ENCODE measurements around the gene DRGX. TPM values are rescaled to one million over a fixed set of nuclear protein-coding genes. Genes with fewer than 3 reads are reported as not detected.

Gene DRGX
- total and polyA plus RNA-seq, 2 donors = 0.05 to 0.30 TPM

DNA sequence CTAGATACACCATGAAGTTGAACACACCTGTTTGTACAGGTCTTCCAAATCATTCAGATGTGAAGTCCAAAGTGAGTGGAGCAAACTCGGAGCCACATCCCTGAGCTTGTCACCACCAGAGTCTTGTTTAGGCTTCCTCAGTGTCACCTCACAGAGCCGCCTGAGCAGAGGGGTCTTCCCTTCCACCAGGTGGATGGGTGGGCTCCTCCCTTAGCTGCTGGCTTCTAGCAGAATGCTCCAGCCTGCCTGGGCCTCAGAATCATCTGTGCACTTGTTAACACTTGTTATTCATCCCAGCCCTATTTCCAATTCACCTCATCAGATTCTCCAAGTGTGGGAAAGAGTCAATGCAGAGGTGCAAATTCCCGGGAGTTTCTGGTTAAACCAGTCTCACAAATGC lies 64.5 kb downstream of the DRGX start:
- no peak for DNase-seq (ENCODE audit: low read depth in 6 of 9, low spot score in 9 of 9)
- Histone ChIP-seq H3K27me3 (ENCODE audit: control insufficient read depth in 2 of 2, insufficient read depth in 1 of 2, low read length in 1 of 2) (no peaks in the 10 kb centered on the region), H3K36me3 (ENCODE audit: control insufficient read depth in 2 of 2, insufficient read depth in 2 of 2, low read length in 1 of 2) (no peaks in the 10 kb centered on the region), H3K27ac (ENCODE audit: low read depth in 1 of 2, low read length in 1 of 2) (no peak overlapping the region), H3K4me1 (ENCODE audit: control insufficient read depth in 2 of 2, insufficient read depth in 2 of 2, low read length in 2 of 2) (no peaks in the 10 kb centered on the region), H3K4me3 (ENCODE audit: low read length in 2 of 2) (no peak overlapping the region), H3K9me3 (ENCODE audit: control insufficient read depth in 2 of 2, insufficient read depth in 1 of 2, low read length in 1 of 2) (peaks cover 0 to 10% of the 10 kb centered on the region in 2 donors)
- 93% methylated on average over 3 of the region's 3 CpGs for WGBS

DNA sequence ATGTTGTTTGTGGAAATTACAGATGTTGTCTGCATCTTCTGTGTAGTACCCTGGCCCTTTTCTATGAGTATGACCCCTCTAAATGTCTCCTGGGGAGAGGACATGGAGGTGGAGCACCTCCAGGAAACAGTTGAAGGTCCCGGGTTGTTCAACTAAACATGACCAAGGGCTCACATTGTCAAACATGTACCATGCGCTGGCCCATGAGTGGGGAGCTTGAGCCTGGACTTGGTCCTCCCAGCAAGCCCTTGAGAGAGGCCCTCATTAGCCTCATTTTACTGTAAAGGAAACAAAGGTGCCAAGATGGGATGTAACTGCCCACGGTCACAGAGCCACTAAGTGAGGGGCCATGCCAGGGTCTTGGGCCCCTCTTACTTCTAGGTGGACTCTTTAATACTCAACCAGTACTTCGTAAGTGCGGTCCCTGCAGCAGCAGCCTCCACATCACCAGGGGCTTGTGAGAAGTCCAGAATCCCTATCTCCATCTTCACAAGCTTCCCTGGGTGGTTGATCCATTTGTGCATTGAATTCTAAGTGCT lies 65.7 kb downstream of the DRGX start:
- no peak for DNase-seq (ENCODE audit: low read depth in 6 of 9, low spot score in 9 of 9)
- 97% methylated on average over 5 of the region's 5 CpGs for WGBS
- Histone ChIP-seq H3K36me3 (ENCODE audit: control insufficient read depth in 2 of 2, insufficient read depth in 2 of 2, low read length in 1 of 2) (no peaks in the 10 kb centered on the region), H3K27me3 (ENCODE audit: control insufficient read depth in 2 of 2, insufficient read depth in 1 of 2, low read length in 1 of 2) (no peaks in the 10 kb centered on the region), H3K27ac (ENCODE audit: low read depth in 1 of 2, low read length in 1 of 2) (no peak overlapping the region), H3K9me3 (ENCODE audit: control insufficient read depth in 2 of 2, insufficient read depth in 1 of 2, low read length in 1 of 2) (peaks cover 0 to 8% of the 10 kb centered on the region in 2 donors), H3K4me3 (ENCODE audit: low read length in 2 of 2) (no peak overlapping the region), H3K4me1 (ENCODE audit: control insufficient read depth in 2 of 2, insufficient read depth in 2 of 2, low read length in 2 of 2) (no peaks in the 10 kb centered on the region)

DNA sequence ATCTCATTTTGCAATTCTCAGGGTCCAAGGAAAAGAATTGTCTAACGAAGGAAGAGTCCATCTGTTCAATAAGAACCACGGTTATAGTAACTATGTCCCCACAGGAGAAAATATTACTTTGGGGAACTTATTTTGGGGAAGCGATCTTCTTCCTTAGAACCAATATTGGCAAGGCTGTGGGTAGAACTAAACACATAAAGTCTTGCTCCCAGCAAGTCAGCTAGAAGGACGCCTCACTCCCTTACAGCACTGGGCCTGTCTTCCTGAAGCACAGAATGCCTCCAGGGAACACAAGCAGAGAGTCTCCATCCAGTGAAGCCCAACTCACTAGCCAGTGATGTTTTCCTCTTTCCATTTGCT lies 66.8 kb downstream of the DRGX start:
- DNase-seq (ENCODE audit: low read depth in 6 of 9, low spot score in 9 of 9) = no peak

DNA sequence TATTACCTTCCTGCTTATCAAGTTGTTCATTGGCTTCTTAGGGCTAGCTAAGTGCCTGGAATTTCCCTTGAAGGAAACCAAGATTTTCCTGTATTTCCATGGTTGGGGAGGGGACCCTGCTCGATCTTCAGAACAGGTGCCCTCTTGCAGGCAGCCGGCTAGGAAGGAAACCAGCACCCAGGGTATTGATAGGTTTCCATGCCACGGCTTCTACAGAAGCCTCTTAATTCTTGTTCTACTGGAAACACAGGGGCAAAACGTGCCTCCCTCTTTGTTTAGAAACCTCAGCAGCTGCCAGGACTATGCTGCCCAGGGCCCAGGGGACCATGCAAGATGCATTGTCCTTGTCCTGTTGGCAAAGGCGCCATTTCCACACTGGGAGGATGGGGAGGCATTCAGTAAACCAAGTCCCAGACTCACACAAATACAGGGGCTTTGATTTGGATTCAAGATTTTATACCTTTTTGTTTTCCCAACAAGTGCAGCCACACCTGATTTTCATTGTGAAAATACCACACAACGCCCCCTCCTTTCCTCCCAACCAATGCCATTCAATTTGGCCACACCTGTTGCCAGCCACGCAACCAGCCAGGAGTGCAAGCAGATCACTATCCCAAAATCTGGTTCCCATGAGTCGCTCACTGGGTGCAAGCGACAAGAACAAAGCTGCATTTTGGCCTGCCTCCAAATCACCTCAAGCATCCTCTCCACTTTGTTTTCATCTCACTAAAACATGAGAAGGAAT lies 67.3 kb downstream of the DRGX start:
- WGBS = 88% methylated on average over 9 of the region's 9 CpGs

More for the DNA sequence above, 66.8 kb downstream of the DRGX start:
- no peaks in the 10 kb centered on the region for H3K36me3 ChIP-seq (ENCODE audit: control insufficient read depth in 2 of 2, insufficient read depth in 2 of 2, low read length in 1 of 2)
- no peaks in the 10 kb centered on the region for H3K27me3 ChIP-seq (ENCODE audit: control insufficient read depth in 2 of 2, insufficient read depth in 1 of 2, low read length in 1 of 2)
- no peaks in the 10 kb centered on the region for H3K4me1 ChIP-seq (ENCODE audit: control insufficient read depth in 2 of 2, insufficient read depth in 2 of 2, low read length in 2 of 2)
- no peak overlapping the region for H3K4me3 ChIP-seq (ENCODE audit: low read length in 2 of 2)
- WGBS = 88% methylated on average over 4 of the region's 4 CpGs
- no peaks in the 10 kb centered on the region for H3K9me3 ChIP-seq (ENCODE audit: control insufficient read depth in 2 of 2, insufficient read depth in 1 of 2, low read length in 1 of 2)
- no peak overlapping the region for H3K27ac ChIP-seq (ENCODE audit: low read depth in 1 of 2, low read length in 1 of 2)

DNA sequence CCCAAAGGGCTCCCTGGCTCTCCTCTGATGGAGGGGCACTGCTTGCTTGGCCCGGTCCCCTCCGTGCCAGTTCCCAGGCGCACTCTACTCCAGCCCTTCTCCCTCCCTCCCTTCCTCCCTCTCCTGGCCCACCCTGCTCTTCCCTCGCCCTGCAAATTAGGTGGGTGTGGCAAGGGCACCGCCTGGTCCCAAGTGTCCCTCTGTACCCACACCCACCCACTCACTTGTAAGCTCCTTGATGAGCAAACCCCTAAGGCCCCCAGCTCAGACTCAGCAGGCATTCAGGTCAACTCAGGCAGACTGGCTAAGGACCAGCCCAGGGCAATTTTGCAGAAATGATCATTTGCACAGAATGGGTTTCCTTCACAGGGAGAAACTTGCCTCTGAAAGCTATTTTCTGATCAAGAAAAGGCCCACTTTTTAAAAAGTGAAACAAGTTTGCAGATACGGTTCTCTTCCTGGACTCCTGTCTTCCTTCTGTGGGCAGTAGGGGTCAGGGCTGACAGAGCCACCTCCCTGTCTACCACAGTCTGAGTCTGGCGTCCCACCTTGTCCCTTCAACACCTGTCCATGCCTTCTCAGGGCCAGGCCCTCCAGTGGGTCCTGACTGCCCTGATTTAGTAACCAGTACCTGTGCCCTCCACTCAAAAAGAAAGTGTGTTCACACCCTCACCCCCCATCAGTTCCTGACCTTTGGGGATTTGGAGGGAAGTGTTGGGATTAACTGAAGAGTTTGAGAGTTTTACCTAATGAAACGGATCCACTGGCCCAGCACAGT lies 68.7 kb downstream of the DRGX start:
- Histone ChIP-seq H3K9me3 (ENCODE audit: control insufficient read depth in 2 of 2, insufficient read depth in 1 of 2, low read length in 1 of 2) (no peaks in the 10 kb centered on the region), H3K4me1 (ENCODE audit: control insufficient read depth in 2 of 2, insufficient read depth in 2 of 2, low read length in 2 of 2) (no peaks in the 10 kb centered on the region), H3K36me3 (ENCODE audit: control insufficient read depth in 2 of 2, insufficient read depth in 2 of 2, low read length in 1 of 2) (no peaks in the 10 kb centered on the region), H3K27me3 (ENCODE audit: control insufficient read depth in 2 of 2, insufficient read depth in 1 of 2, low read length in 1 of 2) (no peaks in the 10 kb centered on the region), H3K4me3 (ENCODE audit: low read length in 2 of 2) (no peak overlapping the region), H3K27ac (ENCODE audit: low read depth in 1 of 2, low read length in 1 of 2) (no peak overlapping the region)
- 96% methylated on average over 8 of the region's 8 CpGs for WGBS
- DNase-seq (ENCODE audit: low read depth in 6 of 9, low spot score in 9 of 9) = no peak

More for the DNA sequence above, 67.3 kb downstream of the DRGX start:
- Histone ChIP-seq H3K9me3 (ENCODE audit: control insufficient read depth in 2 of 2, insufficient read depth in 1 of 2, low read length in 1 of 2) (no peaks in the 10 kb centered on the region), H3K36me3 (ENCODE audit: control insufficient read depth in 2 of 2, insufficient read depth in 2 of 2, low read length in 1 of 2) (no peaks in the 10 kb centered on the region), H3K27me3 (ENCODE audit: control insufficient read depth in 2 of 2, insufficient read depth in 1 of 2, low read length in 1 of 2) (no peaks in the 10 kb centered on the region), H3K4me3 (ENCODE audit: low read length in 2 of 2) (no peak overlapping the region), H3K4me1 (ENCODE audit: control insufficient read depth in 2 of 2, insufficient read depth in 2 of 2, low read length in 2 of 2) (no peaks in the 10 kb centered on the region), H3K27ac (ENCODE audit: low read depth in 1 of 2, low read length in 1 of 2) (no peak overlapping the region)
- DNase-seq (ENCODE audit: low read depth in 6 of 9, low spot score in 9 of 9) = no peak

DNA sequence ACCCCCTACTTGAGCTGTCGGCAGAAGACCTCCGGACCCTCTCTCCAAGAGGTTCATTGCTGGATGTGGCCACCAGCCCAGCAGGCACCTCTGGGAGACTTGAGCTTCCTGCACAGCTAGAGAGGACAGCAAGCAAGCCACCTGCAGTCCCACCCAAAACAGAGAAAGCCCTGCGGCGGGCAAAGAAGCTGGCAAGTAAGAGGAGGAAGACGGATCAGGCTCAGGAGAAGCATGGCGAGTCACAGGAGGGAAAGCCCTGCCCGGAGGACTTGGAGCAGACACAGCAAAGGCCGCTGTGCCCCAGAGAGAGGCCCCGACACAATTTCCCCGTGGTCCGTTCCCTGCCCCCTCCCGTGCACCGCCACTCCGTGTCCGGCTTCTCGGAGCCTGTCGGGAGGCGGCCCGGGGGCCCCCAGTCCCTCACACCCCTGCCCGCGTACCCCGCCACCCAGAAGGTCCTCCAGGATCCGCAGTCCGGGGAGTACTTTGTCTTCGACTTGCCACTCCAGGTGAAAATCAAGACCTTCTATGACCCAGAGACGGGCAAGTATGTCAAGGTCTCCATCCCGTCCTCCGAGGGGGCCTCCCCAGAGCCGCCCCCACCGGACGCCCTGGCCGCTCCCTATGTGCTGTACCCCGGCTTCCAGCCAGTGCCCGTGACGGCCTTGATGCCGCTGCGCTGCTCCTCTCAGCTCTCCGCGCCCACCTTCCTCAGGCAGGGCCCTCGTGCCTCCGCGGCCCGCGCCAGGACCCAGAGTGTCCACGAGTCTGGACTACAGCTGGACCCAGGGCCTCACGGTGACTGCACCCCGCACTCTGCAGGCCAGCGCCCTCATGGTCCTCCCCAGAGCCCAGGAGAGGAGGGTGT lies 69.7 kb downstream of the DRGX start:
- H3K9me3 ChIP-seq (ENCODE audit: control insufficient read depth in 2 of 2, insufficient read depth in 1 of 2, low read length in 1 of 2) = no peaks in the 10 kb centered on the region
- 97% methylated on average over 48 of the region's 48 CpGs for WGBS
- H3K27me3 ChIP-seq (ENCODE audit: control insufficient read depth in 2 of 2, insufficient read depth in 1 of 2, low read length in 1 of 2) = no peaks in the 10 kb centered on the region
- H3K27ac ChIP-seq (ENCODE audit: low read depth in 1 of 2, low read length in 1 of 2) = no peak overlapping the region
- no peak for DNase-seq (ENCODE audit: low read depth in 6 of 9, low spot score in 9 of 9)
- no peaks in the 10 kb centered on the region for H3K4me1 ChIP-seq (ENCODE audit: control insufficient read depth in 2 of 2, insufficient read depth in 2 of 2, low read length in 2 of 2)
- H3K36me3 ChIP-seq (ENCODE audit: control insufficient read depth in 2 of 2, insufficient read depth in 2 of 2, low read length in 1 of 2) = no peaks in the 10 kb centered on the region
- no peak overlapping the region for H3K4me3 ChIP-seq (ENCODE audit: low read length in 2 of 2)

DNA sequence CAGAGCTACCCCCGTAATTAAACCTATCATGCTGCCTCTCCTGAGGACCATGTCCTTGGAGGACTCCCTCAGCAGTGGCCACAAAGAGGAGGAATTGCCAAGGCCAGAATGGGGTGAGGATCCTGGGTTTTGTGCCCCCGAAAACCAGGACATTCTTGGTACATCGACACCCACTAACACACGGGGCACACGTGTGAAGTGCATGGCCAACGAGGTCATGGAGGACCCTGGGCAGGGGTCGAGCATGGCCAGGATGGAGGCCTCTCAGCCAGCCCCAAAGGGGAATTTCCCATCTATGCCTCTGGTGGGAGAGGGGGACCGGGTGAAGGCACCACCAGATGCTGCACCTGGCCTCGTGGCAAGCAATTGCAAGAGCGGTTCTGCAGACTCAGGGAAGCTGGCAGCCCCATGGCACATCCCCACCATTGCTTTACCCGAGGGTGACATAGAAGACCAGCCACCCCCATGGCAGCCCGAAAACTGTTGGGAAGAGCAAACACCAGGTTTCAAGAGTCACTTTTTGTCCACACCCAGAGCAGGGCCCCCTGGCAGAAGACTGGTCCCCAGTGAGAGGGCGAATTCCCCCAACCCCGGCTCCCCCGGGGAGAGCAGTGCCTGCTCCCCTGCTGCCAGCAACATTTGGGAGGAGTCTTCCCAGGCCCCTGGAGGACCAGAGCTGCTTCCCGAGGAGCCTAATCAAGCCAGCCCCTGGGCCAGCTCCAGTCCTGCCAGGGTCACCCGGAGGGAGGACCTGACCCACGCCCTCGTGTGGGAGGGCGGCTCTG lies 70.6 kb downstream of the DRGX start:
- WGBS = 92% methylated on average over 20 of the region's 20 CpGs
- H3K4me3 ChIP-seq (ENCODE audit: low read length in 2 of 2) = no peak overlapping the region

DNA sequence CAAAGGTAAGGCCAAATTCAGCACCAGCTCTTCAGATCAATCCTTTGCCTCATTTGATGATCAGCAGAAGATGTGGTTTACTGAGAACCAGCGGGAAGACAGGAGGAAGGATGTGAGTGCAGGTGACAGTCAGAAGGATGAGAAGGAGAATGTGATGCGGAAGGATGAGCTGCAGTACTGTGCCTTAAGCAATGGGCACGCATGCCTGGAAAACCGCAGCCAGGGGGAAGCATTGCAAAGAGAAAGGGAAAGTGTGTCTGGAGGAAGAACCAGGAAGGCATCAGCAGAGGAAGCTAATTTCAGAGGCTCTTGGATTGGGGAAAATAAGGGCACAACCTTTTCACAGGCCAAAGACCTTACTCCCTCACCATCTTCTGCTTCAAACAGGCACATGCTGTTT lies 71.2 kb downstream of the DRGX start:
- no peak overlapping the region for H3K27ac ChIP-seq (ENCODE audit: low read depth in 1 of 2, low read length in 1 of 2)
- H3K9me3 ChIP-seq (ENCODE audit: control insufficient read depth in 2 of 2, insufficient read depth in 1 of 2, low read length in 1 of 2) = no peaks in the 10 kb centered on the region
- H3K36me3 ChIP-seq (ENCODE audit: control insufficient read depth in 2 of 2, insufficient read depth in 2 of 2, low read length in 1 of 2) = no peaks in the 10 kb centered on the region
- no peaks in the 10 kb centered on the region for H3K27me3 ChIP-seq (ENCODE audit: control insufficient read depth in 2 of 2, insufficient read depth in 1 of 2, low read length in 1 of 2)
- H3K4me1 ChIP-seq (ENCODE audit: control insufficient read depth in 2 of 2, insufficient read depth in 2 of 2, low read length in 2 of 2) = no peaks in the 10 kb centered on the region
- no peak overlapping the region for H3K4me3 ChIP-seq (ENCODE audit: low read length in 2 of 2)
- no peak for DNase-seq (ENCODE audit: low read depth in 6 of 9, low spot score in 9 of 9)
- 87% methylated on average over 4 of the region's 4 CpGs for WGBS

More for the DNA sequence above, 70.6 kb downstream of the DRGX start:
- Histone ChIP-seq H3K27ac (ENCODE audit: low read depth in 1 of 2, low read length in 1 of 2) (no peak overlapping the region), H3K9me3 (ENCODE audit: control insufficient read depth in 2 of 2, insufficient read depth in 1 of 2, low read length in 1 of 2) (no peaks in the 10 kb centered on the region), H3K27me3 (ENCODE audit: control insufficient read depth in 2 of 2, insufficient read depth in 1 of 2, low read length in 1 of 2) (no peaks in the 10 kb centered on the region), H3K4me1 (ENCODE audit: control insufficient read depth in 2 of 2, insufficient read depth in 2 of 2, low read length in 2 of 2) (no peaks in the 10 kb centered on the region), H3K36me3 (ENCODE audit: control insufficient read depth in 2 of 2, insufficient read depth in 2 of 2, low read length in 1 of 2) (no peaks in the 10 kb centered on the region)
- no peak for DNase-seq (ENCODE audit: low read depth in 6 of 9, low spot score in 9 of 9)
